Nasal cavity respiratory epithelium epithelial cell of viscerocranial mucosa (primary cell): ENCODE data around the gene DNAJC9. TPM values are rescaled to one million over a fixed set of nuclear protein-coding genes. Genes with fewer than 3 reads are reported as not detected.

Experiments used
- total RNA-seq: library from RNA; depleted of rRNA; stranded (reverse); fragments of >200 nt; gene quantifications from 2 replicates; pipeline ENCODE4 v1.2.3, GENCODE V29; 2014

The DNAJC9 gene
- total RNA-seq: 28.6 and 30.4 TPM in 2 replicates

GRCh38 chr10:73246646-73247508 lies at the start of gene DNAJC9:
Gene DNAJC9 (minus strand): TSS chr10:73247255. CDS start chr10:73247189, 66 bp downstream.

GRCh38 chr10:73252445-73253224 lies 5.6 kb upstream of the DNAJC9 start, which contains the start of gene MRPS16:
Gene MRPS16 (minus strand): TSS chr10:73252644. CDS start chr10:73252482, 162 bp downstream.

Other genes starting within 250 kb of the DNAJC9 start
- gene P4HA1, start 150.4 kb downstream of the DNAJC9 start, total RNA-seq: 57.4 and 234 TPM in 2 replicates
- 0.34 and 1.3 TPM in 2 replicates for gene NUDT13, start 136.8 kb downstream of the DNAJC9 start, total RNA-seq
- gene ECD, start 79.2 kb downstream of the DNAJC9 start, total RNA-seq: 21.5 TPM in 2 replicates
- 16.4 and 27.1 TPM in 2 replicates for gene FAM149B1, start 79.1 kb downstream of the DNAJC9 start, total RNA-seq
- gene MRPS16, start 5.4 kb upstream of the DNAJC9 start, total RNA-seq: 58.2 and 83.7 TPM in 2 replicates
- gene CFAP70, start 111.6 kb upstream of the DNAJC9 start, total RNA-seq: 0.68 and 3.6 TPM in 2 replicates
- 96.0 and 103 TPM in 2 replicates for gene ANXA7, start 166.8 kb upstream of the DNAJC9 start, total RNA-seq
- gene MSS51, start 186.3 kb upstream of the DNAJC9 start, total RNA-seq: 0.68 and 1.4 TPM in 2 replicates
- 20.5 and 35.8 TPM in 2 replicates for gene PPP3CB, start 248.8 kb upstream of the DNAJC9 start, total RNA-seq